ENCODE results near the gene TRMT6.

Gene TRMT6

DNA sequence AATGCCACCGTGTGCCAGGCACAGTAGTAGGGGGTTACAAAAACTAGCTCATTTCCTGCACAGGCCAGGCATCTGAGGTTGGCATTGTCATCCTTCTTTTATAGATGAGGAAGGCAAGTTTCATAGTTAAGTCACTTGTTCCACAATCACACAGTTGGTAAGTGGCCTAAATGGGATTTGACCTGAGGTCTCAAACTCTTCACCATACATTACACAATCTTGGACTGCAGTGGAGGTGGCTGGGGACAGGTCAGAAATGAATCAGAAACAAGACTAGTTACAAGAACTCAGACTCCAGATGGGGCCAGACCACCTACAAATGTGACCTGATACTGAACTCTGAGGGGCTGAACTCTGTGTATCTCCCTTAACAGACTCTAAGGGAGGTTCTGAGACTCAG lies 49.4 kb downstream of the TRMT6 start:
- DNase-seq (ENCODE audit: low read depth in 3 of 3, low spot score in 1 of 3), result no peak

DNA sequence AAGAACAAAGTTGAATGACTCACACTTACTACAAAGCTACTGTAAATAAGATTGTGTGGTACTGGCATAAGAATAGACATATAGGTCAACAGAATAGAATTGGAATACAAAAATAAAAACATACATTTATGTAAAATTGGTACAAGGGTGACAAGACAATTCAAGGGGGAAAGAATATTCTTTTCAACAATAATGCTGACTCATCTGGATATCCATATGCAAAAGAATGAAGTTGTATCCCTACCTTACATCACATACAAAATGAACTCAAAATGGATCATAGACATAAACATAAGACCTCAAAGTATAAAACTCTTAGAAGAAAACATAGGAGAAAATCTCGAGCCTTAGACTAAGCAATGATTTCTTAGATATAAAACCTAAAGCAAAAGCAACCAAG lies 50.9 kb downstream of the TRMT6 start:
- no peak for DNase-seq (ENCODE audit: low read depth in 3 of 3, low spot score in 1 of 3)

DNA sequence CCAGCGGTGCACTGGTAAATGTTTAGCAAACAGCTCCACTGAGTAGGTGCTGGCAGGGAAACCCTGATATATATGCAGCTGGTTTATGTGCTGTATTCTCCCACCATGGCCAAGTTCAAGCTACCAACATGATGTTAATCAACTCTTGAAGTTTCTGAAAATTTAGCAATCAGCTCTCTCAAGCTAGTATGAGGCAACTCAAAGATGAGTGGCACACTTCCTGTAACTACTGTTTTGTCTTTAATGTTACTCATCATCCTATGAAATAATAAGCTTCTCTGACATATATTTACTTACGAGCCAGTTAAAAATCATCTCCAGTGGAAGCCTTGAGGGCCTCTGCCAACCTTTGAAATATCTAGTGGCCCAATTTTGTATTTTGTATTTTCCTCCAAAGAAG lies 54.7 kb downstream of the TRMT6 start:
- no peak for DNase-seq (ENCODE audit: low read depth in 3 of 3, low spot score in 1 of 3)

DNA sequence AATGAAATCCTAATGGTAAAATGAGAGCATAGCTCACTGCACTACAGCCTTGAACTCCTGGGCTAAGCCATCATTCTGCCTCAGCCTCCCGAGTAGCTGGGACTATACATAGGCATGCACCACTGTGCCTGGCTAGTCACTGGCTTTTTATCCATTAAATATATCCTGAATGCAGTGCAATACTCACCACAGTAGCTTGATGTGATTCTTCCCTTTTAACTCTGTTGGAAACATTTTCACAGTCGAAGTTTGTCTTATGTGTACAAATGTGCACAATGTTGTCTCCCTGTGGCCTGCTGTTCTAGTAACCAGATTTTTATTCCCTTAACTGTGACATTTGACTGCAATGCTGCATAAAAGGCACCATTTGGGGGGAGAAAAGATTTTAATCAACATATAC lies 56.7 kb downstream of the TRMT6 start:
- no peak for DNase-seq (ENCODE audit: low read depth in 3 of 3, low spot score in 1 of 3)

DNA sequence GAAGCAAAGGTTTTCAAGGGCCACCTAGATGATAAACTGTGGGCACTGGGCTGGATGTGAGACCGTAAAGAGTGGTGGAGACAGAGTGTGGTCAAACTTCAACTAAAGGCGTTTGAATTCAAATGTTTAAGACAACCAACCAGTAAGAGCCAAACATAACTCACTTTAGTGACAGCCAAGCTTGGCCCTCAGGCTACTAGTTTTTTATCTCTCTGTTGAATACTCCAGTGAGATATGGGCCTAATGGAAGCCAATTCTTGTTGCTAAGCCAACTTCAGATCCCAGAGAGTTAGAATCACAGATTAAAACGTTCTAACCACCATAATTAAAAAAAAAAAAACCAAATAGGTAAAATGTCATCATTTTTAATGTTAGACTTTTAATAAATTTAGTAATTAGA lies 57.3 kb downstream of the TRMT6 start:
- DNase-seq (ENCODE audit: low read depth in 3 of 3, low spot score in 1 of 3), result no peak

DNA sequence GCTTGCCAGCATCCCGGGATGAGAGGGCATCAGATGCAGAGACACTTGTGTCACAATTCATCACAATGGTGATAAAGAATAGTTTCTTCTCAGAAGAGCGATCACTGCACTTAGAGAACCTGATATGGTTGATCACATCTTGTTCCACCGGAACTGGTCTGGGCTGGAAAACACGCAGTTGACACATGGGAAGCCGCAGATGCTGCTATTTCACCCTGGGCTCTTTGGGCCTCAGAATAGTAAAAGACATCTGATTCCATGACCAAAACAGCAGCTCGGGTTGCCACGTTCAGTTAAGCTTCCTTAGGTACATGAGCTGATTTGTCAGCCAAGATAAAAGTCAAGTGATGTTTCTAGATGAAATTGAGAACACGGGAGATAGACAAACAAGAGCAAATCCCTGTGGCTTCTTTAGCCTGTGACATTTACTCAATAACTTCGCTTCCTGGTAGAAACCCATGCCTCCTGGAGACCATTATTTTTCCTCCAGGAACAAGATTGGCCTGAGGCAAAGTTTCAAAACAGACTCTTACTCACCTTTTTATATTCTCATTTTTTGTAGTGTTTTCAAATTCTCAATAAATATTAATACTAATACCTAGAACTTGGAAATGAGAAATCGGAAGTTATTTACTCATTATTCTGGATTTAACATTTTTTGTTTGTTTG lies 59.4 kb downstream of the TRMT6 start:
- no peak for DNase-seq (ENCODE audit: low read depth in 3 of 3, low spot score in 1 of 3)

DNA sequence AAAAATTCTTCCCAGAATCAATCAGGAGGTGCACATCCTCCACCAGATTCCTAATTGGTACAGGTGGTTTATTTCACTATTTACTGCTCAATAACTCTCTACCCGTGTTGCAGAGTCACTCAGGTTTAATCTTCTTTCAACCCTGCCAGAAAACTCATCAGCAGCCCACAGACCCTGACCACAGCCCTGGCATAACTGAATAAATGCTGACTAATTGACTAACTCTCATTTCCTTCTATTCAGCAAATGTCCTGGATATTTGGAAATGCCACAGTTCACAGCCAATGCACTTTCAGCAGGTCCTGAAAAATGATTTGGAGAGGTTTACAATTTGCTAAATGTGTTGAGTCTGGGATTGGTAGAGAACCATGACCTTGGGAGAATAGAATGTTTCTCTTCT lies 62.3 kb downstream of the TRMT6 start:
- no peak for DNase-seq (ENCODE audit: low read depth in 3 of 3, low spot score in 1 of 3)

DNA sequence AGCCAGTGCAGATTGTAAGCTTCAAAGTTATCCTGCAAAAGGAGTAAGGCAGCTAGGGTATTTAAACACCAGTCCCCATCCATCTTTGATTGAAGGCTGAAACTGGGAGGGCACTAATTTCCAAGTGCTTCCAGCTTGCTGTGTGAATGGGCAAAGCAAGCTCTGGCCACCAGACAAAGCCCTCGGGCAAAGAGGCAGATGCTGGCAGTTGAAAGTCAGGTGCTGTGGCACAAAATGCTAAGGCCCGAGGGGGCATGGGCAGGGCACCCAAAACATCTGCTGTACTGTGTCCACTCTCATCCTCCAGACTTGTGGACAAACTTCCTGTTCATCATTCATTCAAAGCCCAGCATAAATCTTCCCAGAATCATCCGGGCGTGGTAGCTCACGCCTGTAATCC lies 62.9 kb downstream of the TRMT6 start:
- no peak for DNase-seq (ENCODE audit: low read depth in 3 of 3, low spot score in 1 of 3)

Data from stimulated activated CD4-positive, alpha-beta T cell treated with anti-CD3 and anti-CD28 coated beads, TNF-alpha, amount 100 ng/mL, for 1 hour (primary cell).